H1 (cell line): ENCODE measurements around the gene NPBWR2. TPM values are rescaled to one million over a fixed set of nuclear protein-coding genes. Genes with fewer than 3 reads are reported as not detected.

Experiments
- ASH2L ChIP-seq: fragments of 200-600, 300-600 bp; sonication (generic); IDR thresholded peaks from one replicate; pipeline ENCODE4 v1.7.1; 2017; ENCODE audit warnings: low read length
- ATF2 ChIP-seq: IDR thresholded peaks from 2 replicates; pipeline ENCODE4 v1.6.1; 2012; ENCODE audit warnings: low read length, inconsistent platforms
- ATF3 ChIP-seq: IDR thresholded peaks from 2 replicates; pipeline ENCODE4 v1.6.1; 2011; ENCODE audit warnings: low read depth, mild to moderate bottlenecking, low read length; ENCODE audit not compliant: insufficient read depth
- CHD1 ChIP-seq: IDR thresholded peaks from 2 replicates; pipeline ENCODE4 v1.6.1; 2012; ENCODE audit warnings: low read depth, low read length, improper control_type of control experiment
- EP300 ChIP-seq, 2 experiments: IDR thresholded peaks; 1 replicate in 1 of 2; 2 replicates in 1 of 2; pipeline ENCODE4 v1.6.1; 2011 to 2012; ENCODE audit warnings: low read depth in 2 of 2, low read length in 2 of 2, mild to moderate bottlenecking in 2 of 2, borderline replicate concordance in 1 of 2, inconsistent platforms in 1 of 2, moderate library complexity in 1 of 2
- GABPA ChIP-seq: IDR thresholded peaks from 2 replicates; pipeline ENCODE4 v1.6.1; 2011; ENCODE audit warnings: mild to moderate bottlenecking, low read length, moderate library complexity, borderline replicate concordance; ENCODE audit not compliant: insufficient read depth
- GTF2F1 ChIP-seq: IDR thresholded peaks from 2 replicates; pipeline ENCODE4 v1.6.1; 2012; ENCODE audit warnings: low read depth, low read length, improper control_type of control experiment, borderline replicate concordance
- JUND ChIP-seq: IDR thresholded peaks from 2 replicates; pipeline ENCODE4 v1.6.1; 2011; ENCODE audit warnings: mild to moderate bottlenecking, improper control_type of control experiment, low read length
- MAFK ChIP-seq: IDR thresholded peaks from 2 replicates; pipeline ENCODE4 v1.6.1; 2012; ENCODE audit warnings: low read depth, mild to moderate bottlenecking, improper control_type of control experiment, low read length
- RAD21 ChIP-seq, 2 experiments: IDR thresholded peaks in 1 of 2; conservative IDR thresholded peaks in 1 of 2; 2 replicates each; pipeline ENCODE4 v1.6.1; 2011; ENCODE audit warnings: low read depth in 2 of 2, low read length in 2 of 2, improper control_type of control experiment in 1 of 2, inconsistent platforms in 1 of 2, mild to moderate bottlenecking in 1 of 2, moderate library complexity in 1 of 2
- RFX5 ChIP-seq: IDR thresholded peaks from 2 replicates; pipeline ENCODE4 v1.6.1; 2011; ENCODE audit warnings: low read depth, low read length, improper control_type of control experiment, borderline replicate concordance
- RXRA ChIP-seq: IDR thresholded peaks from 2 replicates; pipeline ENCODE4 v1.6.1; 2011; ENCODE audit warnings: low read depth, mild to moderate bottlenecking, low read length, moderate library complexity; ENCODE audit not compliant: insufficient read depth
- SIRT6 ChIP-seq: IDR thresholded peaks from one replicate; pipeline ENCODE4 v1.7.1; 2012; ENCODE audit warnings: low read length, inconsistent platforms
- SP4 ChIP-seq: IDR thresholded peaks from 2 replicates; pipeline ENCODE4 v1.6.1; 2012; ENCODE audit warnings: low read length, inconsistent platforms
- TBP ChIP-seq: IDR thresholded peaks from 2 replicates; pipeline ENCODE4 v1.6.1; 2011; ENCODE audit warnings: low read depth, low read length, improper control_type of control experiment
- ZNF274 ChIP-seq: IDR thresholded peaks from 2 replicates; pipeline ENCODE4 v1.7.0; 2012; ENCODE audit warnings: low read length, borderline replicate concordance; ENCODE audit errors: extremely low read depth
- polyA plus RNA-seq, 7 experiments: library from polyadenylated mRNA; depleted of rRNA in 3 of 7; stranded (reverse) in 5 of 7; unstranded in 2 of 7; fragments of >200 nt in 5 of 7; fragments of 200-250 nt in 2 of 7; gene quantifications; 1 replicate in 5 of 7; 2 replicates in 1 of 7; 4 replicates in 1 of 7; pipeline versions ENCODE4 v1.2.1 to v1.2.3, GENCODE V29; 2011 to 2013; ENCODE audit warnings: missing spikeins in 2 of 7, mixed read lengths in 2 of 7
- total RNA-seq: library from RNA; stranded (reverse); fragmentation: NEBNext Ultra II Directional; extraction: Animal tissue kit (Norgen Biotek cat#: 25700); gene quantifications from 2 replicates; pipeline ENCODE4 v1.2.1, GENCODE V29; 2021

NPBWR2 gene
- total and polyA plus RNA-seq, 2 of the 8 experiments (the other 6 are each of a cell fraction or from before 2014, with no cell fraction given) = not detected

GRCh38 chr20:64069614-64070243, 37.6 kb downstream of the NPBWR2 start (continued):
- TF ChIP-seq RXRA (0 out of 2 replicates have a peak, but pooled peaks have one; percentile 45), TBP (no peak), GTF2F1 (no peak), ATF2 (no peak), JUND (0 out of 2 replicates have a peak, but pooled peaks have one; percentile 15), RAD21 (IDR thresholded peaks at IDR 0.05 in 1 of 2, conservative IDR thresholded peaks at IDR 0.05 in 1 of 2; ENCODE audit: low read depth in 2 of 2, low read length in 2 of 2) (peak; percentile 53 to 69), RFX5 (no peak), CHD1 (no peak), ATF3 (0 out of 2 replicates have a peak, but pooled peaks have one; percentile 44), ZNF274 (no peak), EP300 (IDR thresholded peaks at IDR 0.05; ENCODE audit: borderline replicate concordance in 1 of 2, low read depth in 2 of 2, low read length in 2 of 2) (peak; percentile 35; a peak in 1 of 3 replicates), GABPA (peak; percentile 67; the same call in 1 of the 2 replicates), SIRT6 (no peak), MAFK (no peak), SP4 (peak; percentile 74; the same call in 1 of the 2 replicates), ASH2L (no peak)
